NCI-H146 treated with DMSO at 0.1 percent for 48 hours (cell line): ENCODE data around the gene GET4.
"Not testable (repeated sequence)": the region's sequence is repeated elsewhere in the genome, so short reads cannot be mapped to it uniquely, and the experiment has no call there.

Source experiments
- DNase-seq: peaks from one replicate; lab custom pipeline; 2025; ENCODE audit not compliant: unreplicated experiment; lab: John Stamatoyannopoulos, UW

Gene GET4

DNA sequence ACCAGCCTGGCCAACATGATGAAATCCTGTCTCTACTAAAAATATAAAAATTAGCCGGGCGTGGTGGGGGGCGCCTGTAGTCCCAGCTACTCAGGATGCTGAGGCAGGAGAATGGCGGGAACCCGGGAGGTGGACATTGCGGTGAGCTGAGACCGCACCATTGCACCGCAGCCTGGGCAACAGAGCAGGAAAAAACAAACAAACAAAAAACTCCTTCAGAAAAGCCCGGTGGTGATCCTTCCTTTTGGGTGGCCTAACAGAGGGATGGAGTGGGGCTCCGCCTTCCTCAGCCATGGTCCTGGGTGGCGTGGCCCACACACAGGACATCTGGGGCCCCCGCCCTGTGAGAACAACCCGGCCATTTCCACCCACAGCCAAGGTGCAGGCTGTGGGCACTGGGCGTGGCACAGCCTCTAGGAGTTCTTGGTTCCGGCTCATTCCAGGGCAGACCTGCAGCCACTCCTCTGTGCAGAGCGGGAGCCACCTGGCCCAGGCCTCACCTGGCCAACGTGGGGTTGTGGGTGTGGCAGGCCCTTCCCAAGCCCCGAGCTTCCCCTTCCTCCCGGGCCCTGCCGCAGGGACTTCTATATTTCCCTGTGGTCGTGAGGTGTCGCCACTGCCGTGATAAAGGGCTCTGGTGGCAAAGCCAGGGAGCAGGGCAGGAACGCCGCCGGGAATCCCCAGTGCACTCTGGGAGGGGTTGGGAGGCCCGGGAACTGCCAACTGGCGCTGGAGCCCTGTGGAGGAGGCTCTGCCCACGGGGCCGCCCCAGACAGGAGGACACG lies 37.6 kb downstream of the GET4 start:
- DNase-seq = no peak

DNA sequence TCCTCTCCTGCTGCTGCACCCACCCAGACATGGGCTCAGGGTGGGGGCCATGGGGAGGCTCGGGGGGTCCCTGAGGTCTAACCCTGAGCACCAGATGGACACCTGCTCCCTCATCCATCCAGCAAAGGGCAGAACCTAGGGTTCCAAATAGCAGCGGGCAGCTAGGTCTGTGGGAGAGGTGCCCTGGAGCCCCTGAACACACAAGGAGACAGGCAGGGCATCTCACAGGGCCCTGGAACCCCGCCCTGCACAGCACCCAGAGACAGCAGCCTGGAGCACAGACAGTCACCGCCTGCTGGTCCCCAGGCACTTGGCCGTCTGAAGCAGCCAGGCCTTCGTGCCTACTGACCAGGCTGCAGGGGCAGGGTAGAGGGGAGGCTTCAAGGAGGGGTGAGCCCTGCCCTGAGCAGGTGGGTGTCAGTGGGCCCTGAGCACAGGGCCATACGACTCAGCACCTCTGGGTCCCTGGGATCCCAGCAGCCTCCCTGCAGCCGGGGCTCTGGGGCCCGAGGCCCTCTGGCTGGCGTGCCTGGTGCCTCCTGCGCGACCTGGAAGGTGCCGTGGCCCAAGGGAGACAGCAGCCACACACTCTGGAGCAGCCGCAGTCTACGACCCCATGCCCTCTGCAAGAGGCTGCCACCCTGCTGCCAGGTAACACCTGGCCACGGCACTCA lies 38.3 kb downstream of the GET4 start:
- no peak for DNase-seq

DNA sequence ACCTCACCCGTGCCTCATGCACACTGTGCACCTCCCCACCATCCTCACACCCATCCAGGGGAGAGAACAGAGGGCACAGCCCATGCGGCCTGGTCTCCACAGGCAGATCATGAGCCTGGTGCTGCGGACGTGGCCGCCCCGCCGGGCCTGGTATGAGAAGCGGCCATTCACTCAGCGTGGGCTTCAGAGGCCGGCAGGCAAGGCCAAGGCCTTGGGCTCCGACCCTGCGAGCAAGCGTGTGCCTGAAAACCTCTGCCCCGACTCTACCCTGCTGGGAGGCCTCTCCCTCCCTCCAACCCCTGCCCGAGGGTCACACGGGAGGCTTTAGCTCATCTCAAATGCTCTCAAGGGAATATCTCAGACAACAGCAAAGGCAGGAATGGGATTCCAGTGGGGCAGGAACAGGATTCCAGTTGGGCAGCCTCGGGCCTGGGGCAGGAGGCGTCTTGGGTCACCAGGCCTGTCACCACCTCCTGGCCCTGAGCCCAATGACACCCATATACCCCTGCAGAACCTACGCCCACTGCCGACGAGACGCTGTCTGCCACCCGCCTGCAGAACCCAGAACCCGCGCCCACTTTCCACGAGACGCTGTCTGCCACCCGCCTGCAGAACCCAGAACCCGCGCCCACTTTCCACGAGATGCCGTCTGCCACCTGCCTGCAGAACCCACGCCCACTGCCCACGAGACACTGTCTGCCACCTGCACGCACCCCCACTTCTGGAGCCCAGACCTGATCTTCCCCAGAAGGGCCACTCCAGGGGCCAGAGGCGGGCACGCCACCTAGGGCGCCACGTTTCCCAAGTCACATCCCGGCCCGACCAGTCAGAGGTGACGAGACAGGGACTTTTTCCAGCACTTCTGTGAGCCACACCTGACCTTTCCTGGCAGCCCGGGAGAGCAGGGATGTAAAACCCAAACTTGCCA lies 39.2 kb downstream of the GET4 start:
- no peak for DNase-seq

DNA sequence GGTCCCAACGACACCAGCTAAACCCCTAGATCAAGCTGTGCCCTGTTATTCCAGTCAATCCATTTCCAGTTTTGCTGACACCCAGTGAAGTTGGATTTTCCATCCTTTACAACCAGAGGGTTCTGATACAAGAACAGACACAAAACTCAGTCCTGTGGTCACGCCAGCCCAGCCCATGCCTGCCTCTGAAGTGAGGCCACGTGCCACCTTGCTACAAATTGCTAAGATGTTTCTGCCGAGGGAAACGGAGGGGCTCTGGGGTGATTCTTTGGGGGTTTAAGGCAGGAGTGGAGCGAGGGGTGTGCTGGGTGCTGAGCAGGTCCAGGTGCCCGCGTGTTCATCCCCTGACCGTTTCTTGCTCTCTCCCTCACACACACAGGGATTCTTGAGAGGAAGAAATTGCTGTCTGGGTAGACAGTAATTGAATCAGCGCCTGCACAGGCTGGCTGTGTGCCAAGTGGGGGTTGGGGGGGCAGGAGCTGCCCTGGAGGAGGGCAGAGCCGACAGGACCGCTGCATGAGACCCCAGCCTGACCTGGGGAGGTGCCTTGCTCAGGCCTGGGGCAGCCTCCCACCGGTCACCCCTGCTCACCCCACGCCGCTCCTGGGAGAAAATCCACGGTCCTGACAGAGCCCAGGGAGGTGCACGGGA lies 40.1 kb downstream of the GET4 start:
- DNase-seq = no peak

DNA sequence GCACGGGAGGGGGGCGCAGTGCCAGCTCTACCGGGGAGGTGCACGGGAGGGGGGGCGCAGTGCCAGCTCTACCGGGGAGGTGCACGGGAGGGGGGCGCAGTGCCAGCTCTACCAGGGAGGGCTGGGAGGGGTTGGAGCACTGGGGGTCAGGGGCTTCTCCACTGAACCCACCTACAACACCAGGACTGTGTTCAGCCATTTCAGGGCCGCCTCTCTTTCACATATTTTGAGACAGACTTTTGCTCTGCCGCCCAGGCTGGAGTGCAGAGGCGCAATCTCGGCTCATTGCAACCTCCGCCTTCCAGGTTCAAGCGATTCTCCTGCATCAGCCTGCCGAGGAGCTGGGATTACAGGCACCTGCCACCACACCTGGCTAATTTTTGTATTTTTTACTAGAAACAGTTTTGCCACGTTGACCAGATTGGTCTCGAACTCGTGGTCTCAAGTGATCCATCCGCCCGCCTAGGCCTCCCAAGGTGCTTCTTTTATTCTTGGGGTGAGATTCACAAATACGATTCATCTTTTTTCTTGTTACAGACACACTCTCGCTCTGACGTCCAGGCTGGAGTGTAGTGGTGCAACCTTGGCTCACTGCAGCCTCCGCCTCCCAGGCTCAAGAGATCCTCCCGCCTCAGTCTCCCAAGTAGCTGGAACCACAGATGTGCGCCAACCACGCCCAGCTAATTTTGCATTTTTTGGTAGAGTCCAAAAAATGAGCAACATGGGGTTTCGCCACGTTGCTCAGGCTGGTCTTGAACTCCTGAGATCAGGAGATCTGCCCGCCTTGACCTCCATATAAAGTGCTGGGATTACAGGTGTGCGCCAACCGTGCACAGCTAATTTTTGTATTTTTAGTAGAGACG lies 41.1 kb downstream of the GET4 start:
- DNase-seq = no peak

DNA sequence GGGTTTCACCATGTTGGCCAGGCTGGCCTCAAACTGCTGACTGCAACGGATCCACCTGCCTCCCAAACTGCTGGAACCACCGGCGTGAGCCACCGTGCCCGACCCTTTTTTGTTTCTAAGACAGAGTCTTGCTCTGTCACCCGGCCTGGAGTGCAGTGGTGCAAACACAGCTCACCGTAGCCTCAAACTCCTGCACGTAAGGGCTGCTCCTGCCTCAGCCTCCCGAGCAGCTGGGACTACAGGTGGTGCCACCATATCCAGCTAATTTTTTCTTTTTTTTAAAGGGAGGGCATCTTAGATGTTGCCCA lies 41.7 kb downstream of the GET4 start:
- no peak for DNase-seq

DNA sequence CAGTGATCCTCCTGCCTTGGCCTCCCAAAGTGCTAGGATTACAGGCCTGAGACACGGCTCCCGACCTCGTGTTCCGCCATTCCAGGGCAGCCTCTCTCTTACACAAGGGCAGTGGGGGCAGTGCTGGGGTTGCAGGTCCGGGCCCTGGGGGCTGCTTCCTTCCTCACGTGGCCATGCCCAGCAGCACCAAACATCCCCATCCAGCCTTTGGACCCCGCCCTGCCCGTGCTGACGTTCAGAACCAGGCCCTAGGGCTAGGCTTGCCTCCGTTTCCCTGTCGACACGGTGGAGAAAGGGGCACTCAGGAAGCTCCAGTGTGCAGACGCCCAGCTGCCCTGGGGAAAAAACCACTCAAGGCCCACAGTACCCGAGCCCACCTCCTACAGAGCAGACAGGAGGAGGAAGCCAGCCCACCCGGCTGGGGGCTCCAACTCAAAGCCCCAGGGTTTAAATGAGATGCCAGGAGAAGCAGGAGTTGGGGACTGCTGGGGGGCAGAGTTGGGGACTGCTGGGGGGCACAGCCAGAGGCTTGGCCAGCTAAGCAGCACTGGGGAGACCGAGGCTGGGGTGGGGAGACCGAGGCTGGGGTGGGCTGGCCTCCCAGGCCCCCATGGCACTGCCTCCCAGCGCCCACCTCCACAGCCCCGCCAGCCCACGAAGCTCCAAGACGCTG lies 42.2 kb downstream of the GET4 start:
- no peak for DNase-seq

DNA sequence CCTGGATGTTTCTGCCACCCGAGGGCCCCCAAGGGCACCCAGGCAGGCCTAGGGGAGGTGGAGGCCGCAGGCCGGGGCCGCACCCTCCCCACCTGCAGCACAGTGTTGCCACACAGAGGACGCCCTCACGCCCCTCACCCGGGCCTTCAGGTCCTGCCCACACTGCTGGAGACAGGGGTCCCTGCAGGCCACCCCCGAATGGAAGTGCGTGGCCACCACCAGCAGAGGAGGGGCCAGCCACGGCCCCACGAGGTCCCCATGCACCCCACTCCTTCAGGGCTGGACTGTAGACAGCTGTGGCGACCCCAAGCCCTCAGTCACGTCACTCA lies 42.7 kb downstream of the GET4 start:
- no peak for DNase-seq

DNA sequence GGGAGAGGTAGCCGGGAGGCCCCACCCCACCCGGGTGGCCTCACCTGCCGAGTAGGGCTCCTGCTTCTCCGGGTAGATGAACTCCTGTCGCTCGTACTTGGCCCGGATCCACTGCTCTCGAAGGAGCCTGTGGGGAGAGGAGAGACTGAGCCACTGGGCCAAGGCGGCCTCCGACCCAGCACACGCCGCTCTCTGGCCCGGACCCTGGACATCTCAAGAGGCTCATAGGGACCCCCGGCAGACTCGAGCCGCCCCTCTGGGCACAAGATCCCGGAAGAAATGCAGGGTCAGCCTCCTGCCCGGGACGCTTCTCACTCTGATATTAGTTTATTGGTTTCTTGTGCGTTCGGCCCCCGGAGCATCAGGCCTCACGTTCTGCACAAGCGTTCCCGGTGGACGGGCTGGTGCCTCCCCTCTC lies 43.6 kb downstream of the GET4 start:
- DNase-seq = no peak

DNA sequence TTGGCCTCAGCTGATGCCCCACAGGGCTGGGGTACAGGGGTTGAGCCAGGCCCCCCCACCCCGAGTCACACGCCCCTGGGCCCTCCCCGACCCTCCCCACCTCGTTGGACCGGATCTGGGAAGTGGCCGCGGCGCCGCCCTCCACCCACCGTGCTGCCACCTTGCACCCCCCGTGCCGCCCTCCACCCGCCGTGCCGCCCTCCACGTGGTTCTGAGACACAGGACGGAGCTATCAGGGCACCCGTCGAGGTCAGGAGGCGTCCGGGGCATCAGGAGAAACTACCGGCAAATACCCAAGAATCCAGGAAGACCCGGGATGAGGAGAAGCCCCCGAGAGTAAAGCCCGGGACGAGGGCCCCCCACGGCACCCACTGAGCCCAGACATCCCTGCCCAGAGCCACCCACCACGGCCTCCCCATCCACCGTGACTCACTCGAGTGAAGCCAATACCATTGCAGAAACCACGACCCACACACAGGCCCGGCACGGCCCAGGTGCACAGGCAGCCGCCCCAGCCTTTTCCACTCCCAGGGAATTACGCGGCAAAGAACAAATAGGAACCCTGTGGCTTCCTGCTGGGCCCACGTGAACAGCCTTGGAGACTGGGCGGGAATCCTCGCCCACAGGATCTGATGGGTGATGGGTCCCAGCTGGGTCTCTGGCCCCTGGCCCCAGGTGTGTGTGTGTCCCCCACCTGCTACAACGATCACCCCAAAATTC lies 44.2 kb downstream of the GET4 start:
- DNase-seq = no peak

DNA sequence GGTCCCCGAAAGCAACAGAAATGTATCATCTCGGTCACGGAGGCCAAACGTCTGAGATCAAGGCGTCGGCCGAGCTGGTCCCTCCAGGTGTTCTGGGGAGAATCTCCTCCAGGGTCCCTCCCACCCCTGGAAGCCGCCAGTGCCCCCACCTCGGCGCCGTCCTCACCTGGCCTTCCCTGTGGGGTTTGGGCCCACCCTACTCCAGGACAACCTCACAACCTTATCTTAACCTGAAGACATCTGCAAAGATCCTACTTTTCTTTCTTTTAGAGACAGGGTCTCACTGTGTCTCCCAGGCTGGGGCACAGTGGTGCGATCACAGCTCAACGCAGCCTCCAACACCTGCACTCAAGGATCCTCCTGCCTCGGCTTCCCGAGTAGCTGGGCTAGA lies 44.7 kb downstream of the GET4 start:
- no peak for DNase-seq

DNA sequence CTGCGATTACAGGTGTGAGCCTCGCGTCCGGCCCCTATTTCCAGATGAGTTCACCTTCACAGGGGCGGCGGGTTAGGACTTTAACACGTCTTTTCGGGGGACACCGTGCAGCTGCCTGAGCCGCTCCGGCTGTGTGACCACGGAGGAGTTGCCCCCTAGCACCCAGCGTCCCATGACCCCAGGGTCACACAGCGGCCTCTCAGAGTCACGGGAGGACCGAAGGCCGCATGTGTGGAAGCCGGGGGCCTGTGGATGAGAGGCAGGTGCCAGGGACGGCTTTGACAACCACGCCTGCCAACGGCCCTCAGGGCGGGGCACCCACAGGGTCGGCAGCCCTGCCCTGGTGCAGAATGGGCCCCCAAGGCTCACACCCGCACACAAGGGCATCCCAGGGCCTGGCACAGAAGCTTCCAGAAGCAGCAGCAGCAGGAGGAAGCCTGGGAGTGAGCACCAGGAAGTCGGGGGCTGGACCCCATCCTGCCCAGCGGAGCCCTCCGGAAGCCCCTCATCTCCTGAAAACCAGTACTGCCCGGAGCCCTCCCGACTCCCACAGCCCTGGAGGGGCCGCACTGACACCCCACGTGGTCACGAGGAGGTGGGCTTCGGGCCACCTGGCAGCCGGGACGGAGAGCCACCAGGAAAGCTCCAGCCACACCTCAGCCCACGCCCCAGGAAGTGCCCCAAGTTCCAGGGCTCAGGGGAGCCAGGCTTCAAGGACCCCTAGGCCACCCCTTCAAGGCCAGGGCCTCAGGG lies 45.4 kb downstream of the GET4 start:
- no peak for DNase-seq

DNA sequence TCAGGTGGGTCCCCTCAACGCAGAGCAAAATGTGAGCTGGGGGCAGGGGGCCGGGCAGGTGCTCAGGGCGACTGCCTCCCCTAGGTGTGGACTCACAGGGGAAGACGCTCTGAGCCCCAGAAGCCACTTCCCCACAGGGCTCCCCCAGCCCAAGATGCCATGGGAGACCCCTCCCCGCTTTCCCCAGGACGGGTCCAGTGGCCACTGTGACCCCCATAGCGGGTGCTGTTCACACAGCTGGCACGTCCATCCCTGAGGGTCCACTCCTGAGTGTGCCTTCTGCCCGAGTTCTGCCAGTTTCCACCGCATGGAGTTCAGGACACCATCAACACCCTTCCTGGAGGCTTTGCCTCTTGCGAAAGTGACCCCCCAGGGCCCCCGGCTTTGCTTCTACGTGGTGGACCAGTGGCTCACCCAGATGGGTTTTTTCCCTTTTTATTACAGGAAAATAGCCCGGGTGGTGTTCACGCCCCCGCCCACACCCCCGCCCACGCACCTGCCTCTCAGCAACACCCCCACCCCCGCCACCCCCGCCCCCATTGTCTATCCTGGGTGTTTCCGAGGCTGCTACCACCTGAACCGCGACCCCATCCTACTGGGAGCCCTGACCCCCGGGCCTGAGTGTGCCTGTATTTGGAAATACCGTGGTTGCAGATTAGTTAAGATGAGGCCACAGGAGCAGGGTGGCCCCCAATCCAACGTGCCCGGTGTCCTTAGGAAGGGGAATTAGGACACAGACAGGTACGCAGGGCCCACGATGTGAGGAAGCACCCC lies 46.2 kb downstream of the GET4 start:
- no peak for DNase-seq

DNA sequence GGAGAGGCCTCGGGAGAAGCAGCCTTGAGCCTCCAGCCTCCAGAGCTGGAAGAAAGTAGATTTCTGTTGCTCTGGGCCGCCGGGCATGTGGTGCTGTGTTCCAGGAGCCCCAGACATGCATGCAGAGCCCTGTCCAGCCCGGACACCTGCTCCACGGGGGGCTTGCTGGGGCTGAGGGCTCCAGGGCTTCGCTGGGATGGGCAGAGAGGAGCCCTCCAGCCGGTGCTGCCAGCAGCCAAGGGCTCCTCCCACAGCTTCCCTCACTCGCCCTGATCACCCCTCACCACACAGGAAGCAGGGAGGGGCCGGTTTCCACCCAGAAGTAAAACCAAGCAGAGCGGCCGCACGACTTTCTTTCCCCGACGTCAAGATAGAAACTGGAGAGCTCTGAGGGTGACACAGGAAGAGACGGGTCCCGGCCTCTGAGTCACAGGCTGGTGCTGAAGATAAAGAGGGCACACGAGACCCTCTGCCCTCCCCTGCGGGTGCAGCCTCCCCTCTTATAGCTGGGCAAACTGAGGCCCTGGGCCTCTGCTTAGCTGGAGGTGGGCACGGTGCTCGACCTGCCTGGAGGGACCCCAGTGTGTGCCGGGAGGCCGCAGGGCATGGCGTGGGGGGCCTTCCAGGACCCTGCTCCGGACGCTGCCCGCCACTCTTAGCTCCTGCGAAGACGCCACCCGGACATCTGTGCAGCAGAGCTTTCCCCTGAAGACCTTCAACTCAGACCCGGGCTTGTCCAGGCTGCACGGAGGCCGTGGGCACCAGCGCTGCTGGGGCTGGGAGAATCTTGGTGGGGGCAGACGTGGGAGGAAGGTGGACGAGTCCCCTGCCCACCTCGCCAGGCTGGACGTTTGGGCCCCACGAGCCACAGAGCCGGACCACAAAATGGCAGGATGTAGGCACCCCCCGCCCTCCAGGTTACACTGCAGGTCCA lies 47.0 kb downstream of the GET4 start:
- no peak for DNase-seq

DNA sequence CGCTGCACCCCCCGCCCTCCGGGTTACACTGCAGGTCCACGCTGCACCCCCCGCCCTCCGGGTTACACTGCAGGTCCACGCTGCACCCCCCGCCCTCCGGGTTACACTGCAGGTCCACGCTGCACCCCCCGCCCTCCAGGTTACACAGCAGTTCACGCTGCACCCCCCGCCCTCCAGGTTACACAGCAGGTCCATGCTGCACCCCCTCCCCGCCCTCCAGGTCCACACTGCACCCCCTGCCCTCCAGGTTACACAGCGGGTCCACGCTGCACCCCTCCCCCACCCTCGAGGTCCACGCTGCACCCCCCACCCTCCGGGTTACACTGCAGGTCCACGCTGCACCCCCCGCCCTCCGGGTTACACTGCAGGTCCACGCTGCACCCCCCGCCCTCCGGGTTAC lies 47.7 kb downstream of the GET4 start:
- DNase-seq = not testable (repeated sequence)

DNA sequence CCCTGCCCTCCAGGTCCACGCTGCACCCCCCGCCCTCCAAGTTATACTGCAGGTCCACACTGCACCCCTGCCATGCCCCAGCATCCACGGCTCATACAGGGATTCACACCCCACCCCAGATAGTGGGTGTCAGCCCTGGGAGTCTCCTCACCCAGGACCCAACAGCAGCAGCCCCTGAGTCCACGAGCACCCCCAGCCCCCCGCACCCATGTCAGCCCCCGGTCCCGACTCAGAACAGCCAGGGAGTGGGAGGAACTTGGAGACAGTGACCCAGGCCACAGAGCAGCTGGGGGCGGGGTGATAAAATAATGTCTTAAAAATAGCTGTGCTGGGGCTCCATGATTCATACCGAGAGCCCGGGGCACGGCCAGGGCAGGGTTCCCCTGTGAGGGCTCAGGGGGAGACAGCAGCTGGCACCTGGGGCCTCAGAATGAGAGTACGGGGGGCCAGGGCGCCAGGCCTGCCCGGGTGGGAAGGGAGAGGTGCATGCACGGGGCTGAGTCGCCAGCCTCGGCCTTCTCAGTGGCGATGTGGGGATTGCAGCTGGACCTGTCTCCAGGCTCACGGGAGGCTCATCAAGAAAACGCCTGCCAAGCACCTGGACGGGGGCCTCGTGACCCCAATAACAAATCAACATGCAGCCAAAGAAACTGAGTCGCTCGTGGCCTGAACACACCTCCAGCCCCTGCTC lies 48.3 kb downstream of the GET4 start:
- no peak for DNase-seq
